ENCODE data around the gene DCUN1D2. TPM values are rescaled to one million over a fixed set of nuclear protein-coding genes. Genes with fewer than 3 reads are reported as not detected.

DCUN1D2 gene
- total and polyA plus RNA-seq, 3 donors from 2014 or later, result 16.3 to 78.5 (median 65.9) TPM

- WGBS, 2 donors, result 90 to 95% methylated on average over 5 to 17 of the region's 27 CpGs
- Histone ChIP-seq H3K4me3 (no peak overlapping the region), H3K36me3 (ENCODE audit: low read depth, missing control alignments) (no peaks in the 10 kb centered on the region), H3K27me3 (no peaks in the 10 kb centered on the region), H3K9me3 (no peaks in the 10 kb centered on the region), H3K4me1 (no peaks in the 10 kb centered on the region), H3K27ac (no peak overlapping the region)
- DNase-seq, result no peak
- TF ChIP-seq CTCF (IDR thresholded peaks at IDR 0.05) (no peak), POLR2A (IDR thresholded peaks at IDR 0.05) (no peak)
- intact Hi-C loops (cut with DNase I; ENCODE audit: low total_unique reads), result no loop called here
Measured at GRCh38 chr13:113412440-113412839, 78.1 kb downstream of the DCUN1D2 start.

- 85 to 89% methylated on average over 28 to 30 of the region's 30 CpGs for WGBS, 2 donors
- intact Hi-C loops (cut with DNase I; ENCODE audit: low total_unique reads), result no loop called here
- Histone ChIP-seq H3K4me3 (no peak overlapping the region), H3K36me3 (ENCODE audit: low read depth, missing control alignments) (no peaks in the 10 kb centered on the region), H3K27ac (no peak overlapping the region), H3K27me3 (no peaks in the 10 kb centered on the region), H3K4me1 (no peaks in the 10 kb centered on the region), H3K9me3 (no peaks in the 10 kb centered on the region)
- DNase-seq, result no peak
- TF ChIP-seq CTCF (IDR thresholded peaks at IDR 0.05) (no peak), POLR2A (IDR thresholded peaks at IDR 0.05) (no peak)
Measured at GRCh38 chr13:113411216-113412023, 79.1 kb downstream of the DCUN1D2 start.

GRCh38 chr13:113410472-113411201, 79.9 kb downstream of the DCUN1D2 start:
- no peaks in the 10 kb centered on the region for H3K36me3 ChIP-seq (ENCODE audit: low read depth, missing control alignments)
- peak; percentile 30 for DNase-seq
- intact Hi-C loops (cut with DNase I; ENCODE audit: low total_unique reads), result no loop called here
- H3K4me1 ChIP-seq, result no peaks in the 10 kb centered on the region
- no peaks in the 10 kb centered on the region for H3K9me3 ChIP-seq
- no peak overlapping the region for H3K4me3 ChIP-seq
- H3K27me3 ChIP-seq, result no peaks in the 10 kb centered on the region
- WGBS, 2 donors, result 69 to 73% methylated on average over 13 to 34 of the region's 34 CpGs
- H3K27ac ChIP-seq, result no peak overlapping the region
- TF ChIP-seq POLR2A (IDR thresholded peaks at IDR 0.05), result no peak
- no peak for TF ChIP-seq CTCF (IDR thresholded peaks at IDR 0.05)

- DNase-seq, result no peak
Measured at GRCh38 chr13:113408562-113408961, 81.9 kb downstream of the DCUN1D2 start.

More at GRCh38 chr13:113408562-113408961, 81.9 kb downstream of the DCUN1D2 start:
- Histone ChIP-seq H3K27ac (no peak overlapping the region), H3K4me3 (no peak overlapping the region), H3K36me3 (ENCODE audit: low read depth, missing control alignments) (no peaks in the 10 kb centered on the region), H3K4me1 (no peaks in the 10 kb centered on the region), H3K9me3 (no peaks in the 10 kb centered on the region), H3K27me3 (no peaks in the 10 kb centered on the region)
- TF ChIP-seq POLR2A (IDR thresholded peaks at IDR 0.05), result no peak
- no peak for TF ChIP-seq CTCF (IDR thresholded peaks at IDR 0.05)
- 75 to 82% methylated on average over 3 of the region's 3 CpGs for WGBS, 2 donors
- intact Hi-C loops (cut with DNase I; ENCODE audit: low total_unique reads), result no loop called here

Measured in testis (tissue), 3 donors.